ENCODE results near the gene GPR62. TPM values are rescaled to one million over a fixed set of nuclear protein-coding genes. Genes with fewer than 3 reads are reported as not detected.
"Not testable (repeated sequence)": the region's sequence is repeated elsewhere in the genome, so short reads cannot be mapped to it uniquely, and the experiment has no call there.

The GPR62 gene
- total and polyA plus RNA-seq, 4 donors, result 0.15 TPM; not detected in 3

- DNase-seq (peak; percentile 93 to 96), ATAC-seq (ENCODE audit: low FRiP score) (peak; percentile 94)
- Histone ChIP-seq H3K36me3 (ENCODE audit: control insufficient read depth in 1 of 2, insufficient read depth in 2 of 2, low read length in 1 of 2) (no peaks in the 10 kb centered on the region), H3K27me3 (ENCODE audit: control insufficient read depth in 1 of 2, insufficient read depth in 2 of 2, low read length in 1 of 2) (no peaks in the 10 kb centered on the region), H3K9me3 (ENCODE audit: control insufficient read depth, low read length) (no peaks in the 10 kb centered on the region), H3K4me3 (ENCODE audit: low read length in 2 of 2) (peak within 1 kb of the TSS; percentile 15 to 40), H3K27ac (ENCODE audit: low read depth in 1 of 2, low read length in 2 of 2) (peak within 1 kb of the TSS; percentile 71 to 83), H3K4me1 (ENCODE audit: control insufficient read depth in 1 of 2, insufficient read depth in 2 of 2, low read length in 2 of 2) (no peaks in the 10 kb centered on the region)
- WGBS, 2 donors, result 0% methylated on average over 57 to 68 of the region's 68 CpGs
- intact Hi-C loops (cut with DNase I), result no loop called here
Observed at GRCh38 chr3:51982838-51983577, 27.8 kb downstream of the GPR62 start, which contains the start of gene ACY1. Gene ACY1, plus strand, starts transcription at chr3:51983535. Its CDS starts 530 bp downstream, at chr3:51984065.

DNA sequence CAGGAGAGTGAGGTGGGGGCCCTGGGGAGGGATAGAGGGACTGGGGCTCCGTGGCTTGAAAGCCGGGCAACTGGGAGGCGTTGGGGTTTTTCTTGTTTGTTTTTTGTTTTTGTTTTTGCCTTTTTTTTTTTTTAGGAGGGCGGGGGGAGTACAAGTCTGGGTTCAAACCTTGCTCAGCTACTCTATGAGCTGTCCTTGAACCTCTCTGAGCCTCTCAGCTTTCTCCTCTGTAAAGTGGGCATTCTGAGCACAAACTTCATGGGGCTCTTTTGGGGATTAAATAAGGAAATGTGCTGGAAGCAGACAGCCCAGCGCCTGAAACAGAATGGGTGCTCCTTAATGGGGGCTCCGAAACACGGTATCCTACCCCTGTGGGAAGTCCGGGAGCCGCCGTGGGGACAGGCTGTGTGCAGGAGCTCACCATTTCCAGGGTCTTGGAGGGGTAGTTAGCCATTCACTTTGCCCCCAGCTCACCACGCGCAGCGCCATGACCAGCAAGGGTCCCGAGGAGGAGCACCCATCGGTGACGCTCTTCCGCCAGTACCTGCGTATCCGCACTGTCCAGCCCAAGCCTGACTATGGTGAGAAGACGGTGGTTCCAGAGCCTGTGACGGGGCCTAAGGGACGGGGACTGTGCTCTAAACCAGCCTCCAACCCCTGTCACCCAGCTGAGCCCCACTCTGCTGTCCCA lies 28.5 kb downstream of the GPR62 start:
- H3K27me3 ChIP-seq (ENCODE audit: control insufficient read depth in 1 of 2, insufficient read depth in 2 of 2, low read length in 1 of 2), result no peaks in the 10 kb centered on the region
- H3K9me3 ChIP-seq (ENCODE audit: control insufficient read depth, low read length), result no peaks in the 10 kb centered on the region
- DNase-seq (no peak), ATAC-seq (ENCODE audit: low FRiP score) (no peak)
- H3K27ac ChIP-seq (ENCODE audit: low read depth in 1 of 2, low read length in 2 of 2), result peak overlapping the region; percentile 71 to 83
- intact Hi-C loops (cut with DNase I), result no loop called here
- no peak overlapping the region for H3K4me3 ChIP-seq (ENCODE audit: low read length in 2 of 2)
- H3K36me3 ChIP-seq (ENCODE audit: control insufficient read depth in 1 of 2, insufficient read depth in 2 of 2, low read length in 1 of 2), result no peaks in the 10 kb centered on the region
- H3K4me1 ChIP-seq (ENCODE audit: control insufficient read depth in 1 of 2, insufficient read depth in 2 of 2, low read length in 2 of 2), result no peaks in the 10 kb centered on the region
- WGBS, 2 donors, result 74% methylated on average over 22 of the region's 22 CpGs

GRCh38 chr3:51984269-51984647 lies 29.1 kb downstream of the GPR62 start:
- H3K36me3 ChIP-seq (ENCODE audit: control insufficient read depth in 1 of 2, insufficient read depth in 2 of 2, low read length in 1 of 2), result no peaks in the 10 kb centered on the region
- no peaks in the 10 kb centered on the region for H3K27me3 ChIP-seq (ENCODE audit: control insufficient read depth in 1 of 2, insufficient read depth in 2 of 2, low read length in 1 of 2)
- no peaks in the 10 kb centered on the region for H3K4me1 ChIP-seq (ENCODE audit: control insufficient read depth in 1 of 2, insufficient read depth in 2 of 2, low read length in 2 of 2)
- peak overlapping the region in 1 of 2 donors; percentile 38 for H3K27ac ChIP-seq (ENCODE audit: low read depth in 1 of 2, low read length in 2 of 2)
- intact Hi-C loops (cut with DNase I), result no loop called here
- H3K9me3 ChIP-seq (ENCODE audit: control insufficient read depth, low read length), result no peaks in the 10 kb centered on the region
- no peak overlapping the region for H3K4me3 ChIP-seq (ENCODE audit: low read length in 2 of 2)
- no peak for ATAC-seq (ENCODE audit: low FRiP score)
- DNase-seq, result no peak

GRCh38 chr3:51985063-51985462 lies 29.9 kb downstream of the GPR62 start:
- H3K36me3 ChIP-seq (ENCODE audit: control insufficient read depth in 1 of 2, insufficient read depth in 2 of 2, low read length in 1 of 2), result no peaks in the 10 kb centered on the region
- no peak for ATAC-seq (ENCODE audit: low FRiP score)
- H3K4me1 ChIP-seq (ENCODE audit: control insufficient read depth in 1 of 2, insufficient read depth in 2 of 2, low read length in 2 of 2), result no peaks in the 10 kb centered on the region
- intact Hi-C loops (cut with DNase I), result no loop called here
- WGBS, 2 donors, result 90 to 93% methylated on average over 6 of the region's 6 CpGs
- H3K27ac ChIP-seq (ENCODE audit: low read depth in 1 of 2, low read length in 2 of 2), result no peak overlapping the region
- H3K27me3 ChIP-seq (ENCODE audit: control insufficient read depth in 1 of 2, insufficient read depth in 2 of 2, low read length in 1 of 2), result no peaks in the 10 kb centered on the region
- no peak overlapping the region for H3K4me3 ChIP-seq (ENCODE audit: low read length in 2 of 2)
- no peak for DNase-seq
- no peaks in the 10 kb centered on the region for H3K9me3 ChIP-seq (ENCODE audit: control insufficient read depth, low read length)

GRCh38 chr3:51986010-51986947 lies 31.1 kb downstream of the GPR62 start:
- Histone ChIP-seq H3K27me3 (ENCODE audit: control insufficient read depth in 1 of 2, insufficient read depth in 2 of 2, low read length in 1 of 2) (no peaks in the 10 kb centered on the region), H3K36me3 (ENCODE audit: control insufficient read depth in 1 of 2, insufficient read depth in 2 of 2, low read length in 1 of 2) (no peaks in the 10 kb centered on the region), H3K4me3 (ENCODE audit: low read length in 2 of 2) (no peak overlapping the region), H3K9me3 (ENCODE audit: control insufficient read depth, low read length) (no peaks in the 10 kb centered on the region), H3K27ac (ENCODE audit: low read depth in 1 of 2, low read length in 2 of 2) (no peak overlapping the region), H3K4me1 (ENCODE audit: control insufficient read depth in 1 of 2, insufficient read depth in 2 of 2, low read length in 2 of 2) (no peaks in the 10 kb centered on the region)
- DNase-seq, result no peak
- intact Hi-C loops (cut with DNase I), result no loop called here
- WGBS, 2 donors, result 88 to 90% methylated on average over 12 of the region's 12 CpGs
- ATAC-seq (ENCODE audit: low FRiP score), result no peak

GRCh38 chr3:51987568-51987967 lies 32.4 kb downstream of the GPR62 start:
- WGBS, 2 donors, result 90 to 93% methylated on average over 7 of the region's 7 CpGs

DNA sequence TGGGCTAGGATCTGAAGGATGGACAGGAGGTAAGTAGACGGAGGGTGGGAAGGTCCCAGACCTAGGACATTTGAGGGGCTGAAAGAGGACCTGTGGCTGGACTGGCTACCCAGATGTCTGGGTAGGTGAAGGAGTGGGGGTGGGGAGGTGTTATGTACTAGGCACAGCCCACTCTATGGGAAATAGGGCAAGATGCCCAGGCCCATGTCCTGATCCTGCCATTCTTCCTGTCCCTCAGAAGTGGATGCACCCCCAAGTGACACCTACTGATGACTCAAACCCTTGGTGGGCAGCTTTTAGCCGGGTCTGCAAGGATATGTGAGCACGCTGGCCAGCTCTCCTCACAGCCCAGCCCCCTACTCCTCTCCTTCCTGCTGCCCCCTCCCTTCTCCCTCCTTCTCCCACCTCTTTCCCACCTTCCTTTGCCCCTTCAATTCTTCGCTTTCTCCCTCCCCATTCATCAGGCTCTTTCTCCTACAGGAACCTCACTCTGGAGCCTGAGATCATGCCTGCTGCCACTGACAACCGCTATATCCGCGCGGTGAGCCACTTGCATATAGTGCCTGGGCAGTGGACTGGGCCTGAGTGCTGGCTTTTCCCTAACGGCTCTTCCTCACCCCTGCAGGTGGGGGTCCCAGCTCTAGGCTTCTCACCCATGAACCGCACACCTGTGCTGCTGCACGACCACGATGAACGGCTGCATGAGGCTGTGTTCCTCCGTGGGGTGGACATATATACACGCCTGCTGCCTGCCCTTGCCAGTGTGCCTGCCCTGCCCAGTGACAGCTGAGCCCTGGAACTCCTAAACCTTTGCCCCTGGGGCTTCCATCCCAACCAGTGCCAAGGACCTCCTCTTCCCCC lies 33.3 kb downstream of the GPR62 start:
- Histone ChIP-seq H3K4me1 (ENCODE audit: control insufficient read depth in 1 of 2, insufficient read depth in 2 of 2, low read length in 2 of 2) (no peaks in the 10 kb centered on the region), H3K9me3 (ENCODE audit: control insufficient read depth, low read length) (no peaks in the 10 kb centered on the region), H3K27ac (ENCODE audit: low read depth in 1 of 2, low read length in 2 of 2) (no peak overlapping the region), H3K4me3 (ENCODE audit: low read length in 2 of 2) (no peak overlapping the region), H3K36me3 (ENCODE audit: control insufficient read depth in 1 of 2, insufficient read depth in 2 of 2, low read length in 1 of 2) (no peaks in the 10 kb centered on the region), H3K27me3 (ENCODE audit: control insufficient read depth in 1 of 2, insufficient read depth in 2 of 2, low read length in 1 of 2) (no peaks in the 10 kb centered on the region)
- ATAC-seq (ENCODE audit: low FRiP score) (no peak), DNase-seq (no peak)
- intact Hi-C loops (cut with DNase I), result no loop called here
- 82 to 83% methylated on average over 15 of the region's 15 CpGs for WGBS, 2 donors

More at GRCh38 chr3:51987568-51987967, 32.4 kb downstream of the GPR62 start:
- H3K27me3 ChIP-seq (ENCODE audit: control insufficient read depth in 1 of 2, insufficient read depth in 2 of 2, low read length in 1 of 2), result no peaks in the 10 kb centered on the region
- intact Hi-C loops (cut with DNase I), result no loop called here
- no peak overlapping the region for H3K27ac ChIP-seq (ENCODE audit: low read depth in 1 of 2, low read length in 2 of 2)
- H3K4me1 ChIP-seq (ENCODE audit: control insufficient read depth in 1 of 2, insufficient read depth in 2 of 2, low read length in 2 of 2), result no peaks in the 10 kb centered on the region
- no peaks in the 10 kb centered on the region for H3K36me3 ChIP-seq (ENCODE audit: control insufficient read depth in 1 of 2, insufficient read depth in 2 of 2, low read length in 1 of 2)
- H3K9me3 ChIP-seq (ENCODE audit: control insufficient read depth, low read length), result no peaks in the 10 kb centered on the region
- no peak for ATAC-seq (ENCODE audit: low FRiP score)
- DNase-seq, result no peak
- H3K4me3 ChIP-seq (ENCODE audit: low read length in 2 of 2), result no peak overlapping the region

GRCh38 chr3:51990501-51990971 lies 35.4 kb downstream of the GPR62 start:
- H3K36me3 ChIP-seq (ENCODE audit: control insufficient read depth in 1 of 2, insufficient read depth in 2 of 2, low read length in 1 of 2); ATAC-seq (ENCODE audit: low FRiP score); H3K9me3 ChIP-seq (ENCODE audit: control insufficient read depth, low read length); H3K4me3 ChIP-seq (ENCODE audit: low read length in 2 of 2); H3K27me3 ChIP-seq (ENCODE audit: control insufficient read depth in 1 of 2, insufficient read depth in 2 of 2, low read length in 1 of 2); H3K4me1 ChIP-seq (ENCODE audit: control insufficient read depth in 1 of 2, insufficient read depth in 2 of 2, low read length in 2 of 2); intact Hi-C loops (cut with DNase I); DNase-seq; H3K27ac ChIP-seq (ENCODE audit: low read depth in 1 of 2, low read length in 2 of 2): not testable (repeated sequence)
- 59 to 76% methylated on average over 18 to 38 of the region's 38 CpGs for WGBS, 2 donors

Data from aorta (tissue), 5 donors.